ENCODE data around the gene CSNK1G3. TPM values are rescaled to one million over a fixed set of nuclear protein-coding genes. Genes with fewer than 3 reads are reported as not detected.
"Not testable (repeated sequence)": the region's sequence is repeated elsewhere in the genome, so short reads cannot be mapped to it uniquely, and the experiment has no call there.

The CSNK1G3 gene
- total RNA-seq, 4 donors from 2014 or later = 43.5 to 60.0 (median 53.2) TPM

GRCh38 chr5:123617561-123617960 lies 105.6 kb downstream of the CSNK1G3 start:
- intact Hi-C loops (cut with DNase I) = no loop called here
- Histone ChIP-seq H3K9me3 (no peaks in the 10 kb centered on the region), H3K27me3 (no peaks in the 10 kb centered on the region), H3K27ac (no peak overlapping the region), H3K4me1 (no peaks in the 10 kb centered on the region), H3K36me3 (no peaks in the 10 kb centered on the region), H3K4me3 (replicated peaks in 1 of 3) (no peak overlapping the region)
- no peak for DNase-seq
- TF ChIP-seq POLR2A (IDR thresholded peaks at IDR 0.05) (no peak), CTCF (IDR thresholded peaks at IDR 0.05) (no peak)

GRCh38 chr5:123626051-123626450 lies 114.1 kb downstream of the CSNK1G3 start:
- Histone ChIP-seq H3K36me3 (no peaks in the 10 kb centered on the region), H3K4me1 (no peaks in the 10 kb centered on the region), H3K27ac (no peak overlapping the region), H3K4me3 (replicated peaks in 1 of 3) (no peak overlapping the region), H3K27me3 (no peaks in the 10 kb centered on the region), H3K9me3 (no peaks in the 10 kb centered on the region)
- 92 to 95% methylated on average over 2 of the region's 2 CpGs for WGBS, 2 donors
- intact Hi-C loops (cut with DNase I) = no loop called here
- DNase-seq = no peak
- TF ChIP-seq CTCF (IDR thresholded peaks at IDR 0.05) (no peak), POLR2A (IDR thresholded peaks at IDR 0.05) (no peak)

GRCh38 chr5:123628860-123629544 lies 117.0 kb downstream of the CSNK1G3 start:
- Histone ChIP-seq H3K36me3 (no peaks in the 10 kb centered on the region), H3K4me3 (replicated peaks in 1 of 3) (no peak overlapping the region), H3K9me3 (no peaks in the 10 kb centered on the region), H3K27me3 (no peaks in the 10 kb centered on the region), H3K27ac (no peak overlapping the region), H3K4me1 (no peaks in the 10 kb centered on the region)
- no peak for DNase-seq
- intact Hi-C loops (cut with DNase I) = no loop called here
- 88 to 89% methylated on average over 9 to 10 of the region's 10 CpGs for WGBS, 2 donors
- no peak for TF ChIP-seq POLR2A (IDR thresholded peaks at IDR 0.05)
- TF ChIP-seq CTCF (IDR thresholded peaks at IDR 0.05) = no peak

GRCh38 chr5:123636006-123636405 lies 124.0 kb downstream of the CSNK1G3 start:
- Histone ChIP-seq H3K4me3 (replicated peaks in 1 of 3) (no peak overlapping the region), H3K27me3 (no peaks in the 10 kb centered on the region), H3K27ac (no peak overlapping the region), H3K36me3 (no peaks in the 10 kb centered on the region), H3K9me3 (no peaks in the 10 kb centered on the region), H3K4me1 (no peaks in the 10 kb centered on the region)
- intact Hi-C loops (cut with DNase I) = no loop called here
- TF ChIP-seq CTCF (IDR thresholded peaks at IDR 0.05) = no peak
- TF ChIP-seq POLR2A (IDR thresholded peaks at IDR 0.05) = no peak
- WGBS, 2 donors = 93 to 98% methylated on average over 21 of the region's 21 CpGs
- no peak for DNase-seq

- H3K4me3 ChIP-seq (replicated peaks in 1 of 3); DNase-seq; H3K27me3 ChIP-seq; intact Hi-C loops (cut with DNase I); H3K27ac ChIP-seq; H3K36me3 ChIP-seq; H3K9me3 ChIP-seq; H3K4me1 ChIP-seq: not testable (repeated sequence)
- 89 to 94% methylated on average over 10 of the region's 10 CpGs for WGBS, 2 donors
These were observed 125.1 kb downstream of the CSNK1G3 start for GRCh38 chr5:123637028-123637427.
